HG02870 (cell line): ENCODE measurements around the gene SLC4A9.
"Not testable (repeated sequence)": the region's sequence is repeated elsewhere in the genome, so short reads cannot be mapped to it uniquely, and the experiment has no call there.

ENCODE experiments used
- ATAC-seq: cut with Tn5 transposase; IDR thresholded peaks from one replicate; pipeline ENCODE4 v1.9.1; 2021; ENCODE audit warnings: mild to moderate bottlenecking, moderate library complexity; ENCODE audit not compliant: unreplicated experiment

The SLC4A9 gene

GRCh38 chr5:140393738-140394137 lies 33.7 kb downstream of the SLC4A9 start:
- ATAC-seq = no peak

GRCh38 chr5:140398379-140398811 lies 38.4 kb downstream of the SLC4A9 start:
- ATAC-seq = no peak

- peak; percentile 1 for ATAC-seq
These were observed 40.2 kb downstream of the SLC4A9 start for GRCh38 chr5:140399979-140400729.

GRCh38 chr5:140400730-140401361 lies 40.9 kb downstream of the SLC4A9 start:
- peak; percentile 65 for ATAC-seq

GRCh38 chr5:140401362-140402257 lies 41.6 kb downstream of the SLC4A9 start, which contains the start of gene ANKHD1:
Gene ANKHD1 (plus strand): TSS chr5:140401833. CDS start chr5:140401968, 135 bp downstream.
- peak; percentile 82 for ATAC-seq

- ATAC-seq = no peak
These were observed 42.5 kb downstream of the SLC4A9 start for GRCh38 chr5:140402258-140403074.

- no peak for ATAC-seq
These were observed 43.6 kb downstream of the SLC4A9 start for GRCh38 chr5:140403613-140404012.

- ATAC-seq = no peak
These were observed 48.8 kb downstream of the SLC4A9 start for GRCh38 chr5:140408750-140409241.

GRCh38 chr5:140413230-140413629 lies 53.2 kb downstream of the SLC4A9 start:
- no peak for ATAC-seq

- ATAC-seq = no peak
These were observed 57.2 kb downstream of the SLC4A9 start for GRCh38 chr5:140417235-140417634.

- ATAC-seq = no peak
These were observed 59.0 kb downstream of the SLC4A9 start for GRCh38 chr5:140418862-140419520.

- ATAC-seq = no peak
These were observed 60.2 kb downstream of the SLC4A9 start for GRCh38 chr5:140420226-140420570.

GRCh38 chr5:140420665-140421361 lies 60.8 kb downstream of the SLC4A9 start:
- no peak for ATAC-seq

GRCh38 chr5:140421375-140421774 lies 61.4 kb downstream of the SLC4A9 start:
- not testable (repeated sequence) for ATAC-seq

- ATAC-seq = no peak
These were observed 63.6 kb downstream of the SLC4A9 start for GRCh38 chr5:140423609-140424008.

- no peak for ATAC-seq
These were observed 64.1 kb downstream of the SLC4A9 start for GRCh38 chr5:140424135-140424534.
